ENCODE results near the gene PKP3.

The PKP3 gene

DNA sequence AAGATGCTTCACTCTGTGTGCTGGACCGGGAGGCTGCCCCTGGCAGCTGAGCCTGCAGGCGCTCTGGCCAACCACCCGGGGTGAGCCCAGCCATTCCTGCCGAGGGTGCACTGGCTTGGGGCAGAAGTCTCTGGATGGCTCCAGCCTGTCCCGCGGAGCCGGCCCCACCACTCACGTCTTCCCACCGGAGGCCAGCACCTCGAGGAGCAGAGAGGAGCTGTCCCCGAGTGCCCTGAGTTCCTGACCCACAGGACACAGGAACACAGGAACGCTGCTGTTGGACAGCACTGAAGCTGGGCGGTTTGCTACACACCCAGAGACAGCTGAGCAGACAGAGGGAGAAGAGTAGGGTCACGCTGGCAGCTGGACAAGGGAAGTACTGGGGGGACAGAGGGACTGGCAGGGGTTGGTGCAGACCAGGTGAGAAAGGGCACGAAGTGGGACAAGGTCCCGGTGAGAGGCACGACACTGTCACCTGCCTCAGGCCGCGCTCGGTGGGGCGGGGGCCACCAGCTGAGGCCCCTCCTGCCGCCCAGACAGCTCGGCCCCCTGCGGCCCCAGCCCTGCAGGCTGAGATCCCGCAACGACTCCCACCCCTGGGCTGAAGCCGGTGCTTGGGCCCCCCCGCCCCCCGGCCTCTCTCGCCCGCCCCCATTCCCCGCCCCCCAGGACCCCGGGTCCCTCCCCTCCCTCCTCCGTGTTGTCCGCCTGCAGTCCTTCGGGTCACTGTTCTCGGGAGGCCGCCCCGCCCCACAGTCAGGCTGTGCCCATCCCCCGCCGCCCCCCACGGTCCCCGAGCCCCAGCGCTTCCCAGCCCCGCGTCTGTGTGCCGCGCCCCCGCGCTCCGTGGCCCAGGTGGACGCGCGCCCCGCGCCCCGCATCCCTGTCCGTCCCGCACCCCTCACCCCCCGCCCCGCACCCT is 25.3 kb upstream of the PKP3 start:
- Mint-ChIP-seq H3K27me3 (peaks cover 42% of the 10 kb centered on the region), H3K4me1 (peaks cover 36% of the 10 kb centered on the region), H3K9me3 (no peaks in the 10 kb centered on the region), H3K4me3 (peak overlapping the region; percentile 75), H3K36me3 (ENCODE audit: insufficient read depth) (peaks cover 8% of the 10 kb centered on the region), H3K27ac (ENCODE audit: low read depth) (peak overlapping the region; percentile 57)
- ATAC-seq (replicated peaks; ENCODE audit: extremely low read depth, poor library complexity, severe bottlenecking) (no peak), DNase-seq (ENCODE audit: low spot score in 2 of 2) (no peak)

DNA sequence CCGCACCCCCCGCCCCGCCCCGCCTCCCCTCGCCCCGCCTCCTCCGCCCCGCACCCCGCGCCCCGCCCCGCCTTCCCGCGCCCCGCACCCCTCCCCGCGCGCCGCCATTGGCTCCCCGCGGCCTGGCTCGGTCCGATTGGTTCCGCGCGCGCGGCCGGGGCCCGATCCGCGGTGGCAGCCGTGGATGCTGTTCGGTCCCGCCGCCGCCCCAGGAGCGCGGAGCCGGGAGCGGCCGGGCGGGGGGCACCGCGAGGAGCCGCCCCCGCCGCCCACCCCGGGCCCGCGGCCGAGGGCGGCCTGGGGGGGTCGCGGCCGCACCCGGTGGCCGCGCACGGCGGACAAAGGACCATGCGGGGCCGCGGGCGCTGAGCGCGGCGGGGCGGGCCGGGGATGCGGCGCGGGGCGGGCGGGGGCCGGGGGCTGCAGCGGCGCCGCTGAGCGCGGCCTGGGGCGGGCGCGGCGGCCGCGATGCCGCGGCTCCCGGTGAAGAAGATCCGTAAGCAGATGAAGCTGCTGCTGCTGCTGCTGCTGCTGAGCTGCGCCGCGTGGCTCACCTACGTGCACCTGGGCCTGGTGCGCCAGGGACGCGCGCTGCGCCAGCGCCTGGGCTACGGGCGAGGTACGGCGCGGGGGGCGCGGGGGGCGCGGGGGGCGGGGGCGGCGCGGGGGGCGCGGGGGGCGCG is 24.5 kb upstream of the PKP3 start, which contains the start of gene B4GALNT4:
Gene B4GALNT4, plus strand, starts transcription at position 164 of the 683 bp plus-strand sequence. Its CDS starts 305 bp downstream, at position 469.
- H3K27ac Mint-ChIP-seq (ENCODE audit: low read depth), result peak within 1 kb of the TSS; percentile 57
- H3K4me3 Mint-ChIP-seq, result peak within 1 kb of the TSS; percentile 75
- ATAC-seq (replicated peaks; ENCODE audit: extremely low read depth, poor library complexity, severe bottlenecking) (no peak), DNase-seq (ENCODE audit: low spot score in 2 of 2) (no peak)
- peaks cover 8% of the 10 kb centered on the region for H3K36me3 Mint-ChIP-seq (ENCODE audit: insufficient read depth)
- H3K9me3 Mint-ChIP-seq, result no peaks in the 10 kb centered on the region
- peaks cover 42% of the 10 kb centered on the region for H3K27me3 Mint-ChIP-seq
- H3K4me1 Mint-ChIP-seq, result peaks cover 36% of the 10 kb centered on the region

DNA sequence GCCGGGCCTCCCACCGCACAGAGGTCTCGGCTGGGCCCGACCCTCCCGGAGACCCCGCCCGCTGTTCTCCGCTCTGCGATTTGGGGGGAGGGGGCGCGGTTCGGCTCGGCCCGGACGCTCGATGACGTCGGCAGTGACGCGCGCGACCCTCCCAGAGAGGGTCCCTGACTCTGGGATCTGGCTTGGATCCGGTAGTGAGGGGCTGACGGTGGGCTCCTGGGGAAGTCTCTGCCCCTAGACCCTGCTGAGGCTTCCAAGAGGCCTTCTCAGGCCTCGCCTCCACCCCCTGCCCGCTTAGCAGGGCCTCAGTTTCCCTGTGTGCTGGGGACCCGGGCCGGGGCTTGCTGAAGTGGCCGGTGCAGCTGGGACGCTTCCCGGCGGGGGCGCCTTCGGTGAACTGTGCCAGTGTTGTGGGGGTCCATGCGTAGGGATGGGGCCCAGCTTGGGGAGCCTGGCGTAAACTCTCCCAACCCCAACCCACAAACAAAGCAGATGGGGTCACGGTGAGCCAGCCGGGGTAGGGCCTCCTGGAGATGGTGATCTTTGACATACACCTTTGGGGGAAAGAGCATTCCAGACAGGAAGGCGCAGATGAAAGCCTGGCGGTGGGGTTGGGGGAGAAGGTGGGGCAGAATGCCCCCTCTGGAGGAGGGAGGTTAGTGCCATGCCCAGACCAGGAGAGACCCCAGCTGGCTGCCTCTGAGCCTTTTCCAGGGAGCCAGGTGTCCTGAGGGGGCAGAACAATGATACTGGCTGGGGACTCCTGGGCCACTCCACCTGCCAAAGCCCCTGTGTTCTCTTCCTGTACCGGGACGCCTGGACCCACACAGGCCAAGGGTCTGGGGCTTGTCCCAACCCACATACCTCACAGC is 23.7 kb upstream of the PKP3 start:
- Mint-ChIP-seq H3K27ac (ENCODE audit: low read depth) (no peak overlapping the region), H3K36me3 (ENCODE audit: insufficient read depth) (peaks cover 8% of the 10 kb centered on the region), H3K4me3 (peak overlapping the region; percentile 55), H3K27me3 (peaks cover 42% of the 10 kb centered on the region), H3K4me1 (peaks cover 33% of the 10 kb centered on the region), H3K9me3 (no peaks in the 10 kb centered on the region)
- no peak for DNase-seq (ENCODE audit: low spot score in 2 of 2)
- no peak for ATAC-seq (replicated peaks; ENCODE audit: extremely low read depth, poor library complexity, severe bottlenecking)

DNA sequence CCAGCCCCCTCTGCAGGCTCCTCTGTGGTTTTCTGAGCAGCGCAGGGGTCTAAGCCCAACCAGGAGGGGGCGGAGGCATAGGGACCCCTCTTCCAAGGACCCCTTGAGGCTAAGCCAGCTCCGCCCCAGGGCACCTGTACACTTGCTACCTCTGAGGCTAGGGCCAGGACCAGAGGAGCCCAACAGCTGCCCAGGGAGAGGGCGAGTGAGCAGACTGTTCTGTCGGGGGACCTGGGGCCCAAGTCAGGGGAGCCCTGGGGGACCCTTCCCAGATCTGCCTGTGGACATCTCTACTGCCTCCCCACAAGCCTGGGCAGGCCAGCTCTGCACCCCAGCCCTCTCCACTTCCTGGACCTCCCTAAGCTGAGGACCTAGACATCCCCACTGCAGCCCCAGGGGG is 23.0 kb upstream of the PKP3 start:
- peak overlapping the region; percentile 64 for H3K27ac Mint-ChIP-seq (ENCODE audit: low read depth)

DNA sequence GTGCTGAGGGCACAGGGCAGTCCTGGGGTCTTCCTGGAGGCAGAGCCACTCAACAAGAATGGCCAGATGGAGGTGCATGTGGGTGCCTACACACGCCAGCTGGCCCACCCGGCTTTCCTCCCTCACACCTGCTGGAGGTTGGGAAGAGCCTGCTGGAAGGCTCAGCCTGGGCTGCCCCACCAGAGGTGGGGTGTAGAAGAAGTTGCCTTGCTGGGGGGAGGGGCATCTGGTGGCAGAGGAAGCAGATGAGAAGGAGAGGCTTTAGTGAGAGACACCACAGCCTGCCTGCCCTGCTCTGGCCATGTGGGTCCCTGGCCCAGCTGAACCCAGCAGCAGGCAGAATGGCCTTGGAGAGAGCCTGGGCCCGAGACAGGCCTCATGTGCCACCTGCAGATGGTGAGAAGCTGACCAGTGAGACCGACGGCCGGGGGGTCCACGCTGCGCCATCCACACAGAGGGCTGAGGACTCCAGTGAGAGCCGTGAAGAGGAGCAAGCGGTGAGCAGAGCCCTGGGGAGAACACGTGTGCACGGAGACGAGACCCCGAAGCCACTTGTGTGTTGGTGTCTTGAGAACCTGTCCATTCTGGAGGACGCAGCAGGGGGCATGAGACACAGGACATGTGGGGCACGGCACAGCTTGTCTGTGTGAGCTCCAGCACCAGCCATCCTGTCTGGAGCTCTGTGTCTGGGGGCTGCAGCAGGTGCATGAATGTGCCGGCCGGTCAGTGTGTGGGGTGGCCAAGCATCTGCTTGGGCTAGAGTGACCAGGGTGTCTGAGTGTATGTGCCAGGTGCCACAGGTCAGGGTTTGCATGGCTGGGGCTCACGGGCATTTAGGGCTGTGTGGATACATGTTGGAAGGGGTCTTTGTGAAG is 22.1 kb upstream of the PKP3 start:
- Mint-ChIP-seq H3K36me3 (ENCODE audit: insufficient read depth) (peaks cover 8% of the 10 kb centered on the region), H3K4me1 (peaks cover 33% of the 10 kb centered on the region), H3K4me3 (no peak overlapping the region), H3K27ac (ENCODE audit: low read depth) (peak overlapping the region; percentile 64), H3K27me3 (peaks cover 36% of the 10 kb centered on the region), H3K9me3 (no peaks in the 10 kb centered on the region)
- no peak for ATAC-seq (replicated peaks; ENCODE audit: extremely low read depth, poor library complexity, severe bottlenecking)
- DNase-seq (ENCODE audit: low spot score in 2 of 2), result no peak

More for the DNA sequence above, 23.0 kb upstream of the PKP3 start:
- Mint-ChIP-seq H3K4me1 (peaks cover 33% of the 10 kb centered on the region), H3K9me3 (no peaks in the 10 kb centered on the region), H3K36me3 (ENCODE audit: insufficient read depth) (peaks cover 8% of the 10 kb centered on the region), H3K4me3 (peak overlapping the region; percentile 55), H3K27me3 (peaks cover 42% of the 10 kb centered on the region)
- ATAC-seq (replicated peaks; ENCODE audit: extremely low read depth, poor library complexity, severe bottlenecking) (no peak), DNase-seq (ENCODE audit: low spot score in 2 of 2) (no peak)

DNA sequence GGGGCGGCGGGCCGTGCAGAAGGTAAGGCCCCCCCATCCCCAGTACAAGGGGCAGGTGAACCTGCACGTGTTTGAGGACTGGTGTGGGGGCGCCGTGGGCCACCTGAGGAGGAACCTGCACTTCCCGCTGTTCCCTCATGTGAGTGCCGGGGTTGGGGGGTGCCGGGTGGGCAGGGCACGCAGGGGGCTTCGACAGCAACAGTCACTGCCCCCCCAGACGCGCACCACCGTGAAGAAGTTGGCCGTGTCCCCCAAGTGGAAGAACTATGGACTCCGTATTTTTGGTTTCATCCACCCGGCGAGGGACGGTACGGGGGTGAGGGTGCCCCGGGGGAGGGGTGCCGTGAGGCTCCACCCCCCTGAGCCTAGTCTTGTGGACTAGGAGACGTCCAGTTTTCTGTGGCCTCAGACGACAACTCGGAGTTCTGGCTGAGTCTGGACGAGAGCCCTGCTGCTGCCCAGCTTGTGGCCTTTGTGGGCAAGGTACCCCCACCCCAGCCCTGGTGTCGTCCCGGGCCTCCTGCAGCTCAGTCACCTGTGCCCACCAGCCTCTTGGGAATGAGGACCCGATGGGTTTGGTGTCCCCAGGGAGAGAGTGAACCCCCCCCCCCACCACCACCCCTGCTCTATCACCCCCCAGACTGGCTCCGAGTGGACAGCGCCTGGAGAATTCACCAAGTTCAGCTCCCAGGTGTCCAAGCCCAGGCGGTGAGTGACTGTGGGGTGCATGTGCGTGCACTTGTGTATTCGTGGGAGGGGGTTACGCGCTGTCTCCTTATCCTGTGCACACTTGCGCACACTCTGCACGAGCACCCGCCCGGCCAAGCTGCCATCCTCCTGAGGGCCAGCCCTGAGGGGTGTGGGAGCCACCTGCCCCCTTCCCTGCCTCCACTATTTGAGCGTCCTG is 20.9 kb upstream of the PKP3 start:
- Mint-ChIP-seq H3K36me3 (ENCODE audit: insufficient read depth) (peaks cover 6% of the 10 kb centered on the region), H3K4me3 (no peak overlapping the region), H3K4me1 (peaks cover 30% of the 10 kb centered on the region), H3K9me3 (no peaks in the 10 kb centered on the region), H3K27ac (ENCODE audit: low read depth) (no peak overlapping the region), H3K27me3 (peaks cover 30% of the 10 kb centered on the region)
- ATAC-seq (replicated peaks; ENCODE audit: extremely low read depth, poor library complexity, severe bottlenecking) (no peak), DNase-seq (ENCODE audit: low spot score in 2 of 2) (no peak)

DNA sequence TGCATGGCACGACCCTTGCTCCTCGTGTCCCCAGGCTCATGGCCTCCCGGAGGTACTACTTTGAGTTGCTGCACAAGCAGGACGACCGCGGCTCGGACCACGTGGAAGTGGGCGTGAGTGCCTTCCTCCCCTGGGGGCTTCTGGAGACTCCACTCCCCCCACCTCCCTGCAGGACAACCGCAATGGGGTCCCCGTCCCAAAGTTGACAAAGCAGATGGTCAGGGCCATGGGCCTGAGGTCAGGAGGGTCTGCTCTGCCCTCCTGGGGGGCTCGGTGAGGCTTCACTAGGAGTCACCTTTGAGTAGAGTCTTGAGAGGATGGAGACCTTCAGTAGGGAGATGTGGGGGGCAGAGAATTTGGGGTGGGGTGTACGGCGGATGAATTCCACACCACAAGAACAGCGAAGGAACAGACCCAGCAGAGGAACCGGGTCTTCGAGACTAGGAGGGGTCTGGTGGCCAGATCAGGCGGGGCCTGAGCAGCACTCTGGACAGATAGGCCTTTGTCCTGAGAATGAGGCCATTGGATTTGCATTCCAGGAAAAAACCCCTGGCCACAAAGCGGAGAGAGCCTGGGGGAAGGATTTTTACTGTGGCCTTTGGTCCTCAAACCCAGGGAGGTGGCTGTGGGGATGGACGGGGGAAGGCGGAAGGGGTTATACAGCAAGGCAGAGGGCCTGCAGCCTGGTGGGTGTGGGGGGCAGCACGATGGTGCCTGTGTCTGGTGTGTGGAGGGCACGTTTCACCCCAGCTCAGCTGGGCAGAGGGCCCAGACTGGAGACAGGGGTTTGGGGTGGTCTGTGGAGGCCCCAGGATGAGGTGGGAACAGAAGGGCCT is 20.1 kb upstream of the PKP3 start:
- H3K36me3 Mint-ChIP-seq (ENCODE audit: insufficient read depth), result peaks cover 5% of the 10 kb centered on the region
- peaks cover 22% of the 10 kb centered on the region for H3K4me1 Mint-ChIP-seq
- no peak for ATAC-seq (replicated peaks; ENCODE audit: extremely low read depth, poor library complexity, severe bottlenecking)
- peak overlapping the region; percentile 80 for H3K27ac Mint-ChIP-seq (ENCODE audit: low read depth)
- H3K4me3 Mint-ChIP-seq, result no peak overlapping the region
- no peak for DNase-seq (ENCODE audit: low spot score in 2 of 2)
- H3K9me3 Mint-ChIP-seq, result no peaks in the 10 kb centered on the region
- H3K27me3 Mint-ChIP-seq, result peaks cover 30% of the 10 kb centered on the region

DNA sequence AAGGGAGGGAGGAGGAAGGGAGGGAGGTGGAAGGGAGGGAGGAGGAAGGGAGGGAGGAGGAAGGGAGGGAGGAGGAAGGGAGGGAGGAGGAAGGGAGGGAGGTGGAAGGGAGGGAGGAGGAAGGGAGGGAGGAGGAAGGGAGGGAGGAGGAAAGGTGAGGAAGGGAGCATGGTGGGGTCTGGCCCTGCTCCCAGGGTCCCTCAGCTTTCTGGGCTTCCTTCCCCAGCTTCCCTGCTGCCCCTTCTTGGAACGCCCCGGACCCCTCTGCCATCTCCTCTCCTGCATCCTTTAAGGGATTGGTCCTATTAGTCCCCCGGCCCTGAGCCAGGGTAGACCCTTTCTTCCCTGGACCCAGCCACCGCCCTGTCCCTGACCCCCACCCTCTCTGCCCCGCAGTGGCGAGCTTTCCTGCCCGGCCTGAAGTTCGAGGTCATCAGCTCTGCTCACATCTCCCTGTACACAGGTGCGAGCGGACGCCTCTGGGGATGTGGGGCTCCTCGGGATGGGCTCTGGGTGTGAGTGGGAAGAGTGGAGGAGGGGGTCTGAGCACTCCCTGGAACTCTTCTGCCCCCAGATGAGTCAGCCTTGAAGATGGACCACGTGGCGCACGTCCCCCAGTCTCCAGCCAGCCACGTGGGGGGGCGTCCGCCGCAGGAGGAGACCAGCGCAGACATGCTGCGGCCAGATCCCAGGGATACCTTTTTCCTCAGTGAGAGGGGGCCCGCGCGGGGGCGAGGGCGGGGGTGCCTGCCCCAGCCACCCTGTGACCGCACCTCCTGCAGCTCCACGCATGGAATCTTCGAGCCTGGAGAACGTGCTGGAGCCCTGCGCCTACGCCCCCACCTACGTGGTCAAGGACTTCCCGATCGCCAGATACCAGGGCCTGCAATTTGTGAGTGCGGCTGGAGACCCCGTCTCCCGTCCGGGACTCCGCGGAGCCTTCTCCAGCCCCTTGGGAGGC is 18.7 kb upstream of the PKP3 start:
- H3K4me1 Mint-ChIP-seq, result peaks cover 19% of the 10 kb centered on the region
- no peak overlapping the region for H3K4me3 Mint-ChIP-seq
- ATAC-seq (replicated peaks; ENCODE audit: extremely low read depth, poor library complexity, severe bottlenecking), result no peak
- peaks cover 4% of the 10 kb centered on the region for H3K36me3 Mint-ChIP-seq (ENCODE audit: insufficient read depth)
- no peak overlapping the region for H3K27ac Mint-ChIP-seq (ENCODE audit: low read depth)
- no peaks in the 10 kb centered on the region for H3K9me3 Mint-ChIP-seq
- DNase-seq (ENCODE audit: low spot score in 2 of 2), result no peak
- H3K27me3 Mint-ChIP-seq, result peaks cover 31% of the 10 kb centered on the region

DNA sequence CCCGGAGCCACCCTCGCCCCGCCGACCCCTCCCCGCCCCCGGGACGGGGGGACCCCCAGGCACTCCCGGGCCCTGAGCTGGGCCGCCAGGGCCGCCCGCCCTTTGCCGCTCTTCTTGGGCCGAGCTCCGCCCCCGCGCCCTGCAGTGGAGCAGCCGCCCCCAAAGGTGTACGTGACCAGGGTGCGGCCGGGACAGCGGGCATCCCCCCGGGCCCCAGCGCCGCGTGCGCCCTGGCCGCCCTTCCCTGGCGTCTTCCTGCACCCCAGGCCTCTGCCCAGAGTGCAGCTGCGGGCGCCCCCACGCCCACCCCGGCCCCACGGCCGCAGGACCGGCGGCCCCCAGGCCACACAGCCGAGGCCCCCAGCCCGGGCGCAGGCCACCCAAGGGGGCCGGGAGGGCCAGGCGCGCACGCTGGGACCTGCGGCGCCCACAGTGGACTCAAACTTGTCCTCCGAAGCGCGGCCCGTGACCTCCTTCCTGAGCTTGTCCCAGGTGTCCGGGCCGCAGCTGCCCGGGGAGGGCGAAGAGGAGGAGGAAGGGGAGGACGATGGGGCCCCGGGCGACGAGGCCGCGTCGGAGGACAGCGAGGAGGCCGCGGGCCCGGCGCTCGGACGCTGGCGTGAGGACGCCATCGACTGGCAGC is 17.4 kb upstream of the PKP3 start:
- Mint-ChIP-seq H3K27me3 (peaks cover 18% of the 10 kb centered on the region), H3K4me1 (peaks cover 11% of the 10 kb centered on the region), H3K4me3 (no peak overlapping the region), H3K36me3 (ENCODE audit: insufficient read depth) (peaks cover 3% of the 10 kb centered on the region), H3K27ac (ENCODE audit: low read depth) (no peak overlapping the region), H3K9me3 (no peaks in the 10 kb centered on the region)
- no peak for DNase-seq (ENCODE audit: low spot score in 2 of 2)
- ATAC-seq (replicated peaks; ENCODE audit: extremely low read depth, poor library complexity, severe bottlenecking), result no peak

Measured in central memory CD8-positive, alpha-beta T cell (primary cell).